Smooth muscle cell (in vitro differentiated cells): ENCODE data around the gene FAM124A. TPM values are rescaled to one million over a fixed set of nuclear protein-coding genes. Genes with fewer than 3 reads are reported as not detected.

ENCODE experiments used
- DNase-seq: peaks from one replicate; lab custom pipeline; 2025; ENCODE audit not compliant: unreplicated experiment; lab: John Stamatoyannopoulos, UW
- H2AFZ ChIP-seq: fragments of 200-600 bp; sonication (generic); 2 replicates; pipeline ENCODE4 v1.6.0; 2016; ENCODE audit warnings: antibody characterized with exemption, low read depth, mild to moderate bottlenecking
- H3F3A ChIP-seq: fragments of 200-600 bp; sonication (generic); 2 replicates; pipeline ENCODE4 v1.6.0; 2017; ENCODE audit warnings: antibody characterized with exemption, low read depth
- H3K27ac ChIP-seq: fragments of 200-600 bp; sonication (generic); 2 replicates; pipeline ENCODE4 v1.5.1; 2016; ENCODE audit warnings: low read depth, mild to moderate bottlenecking
- H3K27me3 ChIP-seq: fragments of 200-600 bp; sonication (generic); 2 replicates; pipeline ENCODE4 v1.6.1; 2016; ENCODE audit warnings: low read depth, mild to moderate bottlenecking
- H3K36me3 ChIP-seq: fragments of 200-600 bp; sonication (generic); 2 replicates; pipeline ENCODE4 v1.5.1; 2016; ENCODE audit warnings: low read depth
- H3K4me1 ChIP-seq: fragments of 200-600 bp; sonication (generic); 2 replicates; pipeline ENCODE4 v1.5.1; 2016; ENCODE audit warnings: low read depth
- H3K4me2 ChIP-seq: fragments of 200-600 bp; sonication (generic); 2 replicates; pipeline ENCODE4 v1.6.0; 2016; ENCODE audit warnings: mild to moderate bottlenecking
- H3K4me3 ChIP-seq: fragments of 200-600 bp; sonication (generic); 2 replicates; pipeline ENCODE4 v1.5.1; 2016; ENCODE audit warnings: mild to moderate bottlenecking
- H3K79me2 ChIP-seq: fragments of 200-600 bp; sonication (generic); 2 replicates; pipeline ENCODE4 v1.6.0; 2016; ENCODE audit warnings: low read depth, mild to moderate bottlenecking
- H3K9ac ChIP-seq: fragments of 200-600 bp; sonication (generic); 2 replicates; pipeline ENCODE4 v1.6.0; 2016; ENCODE audit warnings: low read depth
- H3K9me3 ChIP-seq: fragments of 200-600 bp; sonication (generic); replicated peaks from 2 replicates; pipeline ENCODE4 v1.5.1; 2016; ENCODE audit warnings: low read depth
- H4K20me1 ChIP-seq: fragments of 200-600 bp; sonication (generic); 2 replicates; pipeline ENCODE4 v1.6.0; 2016; ENCODE audit warnings: low read depth
- CTCF ChIP-seq: fragments of 200-600 bp; sonication (generic); IDR thresholded peaks from 2 replicates; pipeline ENCODE4 v1.5.1; 2017; ENCODE audit warnings: borderline replicate concordance, mild to moderate bottlenecking, antibody characterized with exemption; ENCODE audit not compliant: insufficient read depth, poor library complexity, severe bottlenecking
- WGBS: methylation state at CpG from one replicate; pipeline ENCODE4 v1.1.7; 2016; ENCODE audit warnings: low lambda C conversion rate; 5-methylcytosine and 5-hydroxymethylcytosine counted together
- polyA plus RNA-seq: library from polyadenylated mRNA; unstranded; fragments of >200 nt; fragmentation: Nextera tagmentation; extraction: Ambion mirVana; gene quantifications from 2 replicates; pipeline ENCODE4 v1.2.1, GENCODE V29; 2016
- total RNA-seq: library from RNA; depleted of rRNA; stranded (reverse); fragments of >200 nt; gene quantifications from 2 replicates; pipeline ENCODE4 v1.2.3, GENCODE V29; 2014

Gene FAM124A
- total and polyA plus RNA-seq, 2 experiments from 2014 or later: 0.06 TPM; not detected in 1

GRCh38 chr13:51323824-51324511, 101.8 kb downstream of the FAM124A start:
- H3K4me1 ChIP-seq: peaks cover 8% of the 10 kb centered on the region
- no peak overlapping the region for H3K9ac ChIP-seq
- no peak for DNase-seq
- H3K36me3 ChIP-seq: no peaks in the 10 kb centered on the region
- H3K4me2 ChIP-seq: no peak overlapping the region
- 87% methylated on average over 5 of the region's 5 CpGs for WGBS
- H3K9me3 ChIP-seq: no peaks in the 10 kb centered on the region
- H4K20me1 ChIP-seq: no peaks in the 10 kb centered on the region
- H2AFZ ChIP-seq: no peak overlapping the region
- H3K79me2 ChIP-seq: no peaks in the 10 kb centered on the region
- no peak overlapping the region for H3K4me3 ChIP-seq
- no peak overlapping the region for H3K27ac ChIP-seq
- no peaks in the 10 kb centered on the region for H3K27me3 ChIP-seq
- TF ChIP-seq CTCF: no peak
- no peaks in the 10 kb centered on the region for H3F3A ChIP-seq

GRCh38 chr13:51324714-51325420, 102.7 kb downstream of the FAM124A start:
- Histone ChIP-seq H3K27ac (no peak overlapping the region), H2AFZ (no peak overlapping the region), H3K4me2 (no peak overlapping the region), H4K20me1 (no peaks in the 10 kb centered on the region), H3K4me3 (no peak overlapping the region), H3K27me3 (no peaks in the 10 kb centered on the region), H3K4me1 (peaks cover 8% of the 10 kb centered on the region), H3K79me2 (no peaks in the 10 kb centered on the region), H3F3A (no peaks in the 10 kb centered on the region), H3K36me3 (no peaks in the 10 kb centered on the region), H3K9ac (no peak overlapping the region), H3K9me3 (no peaks in the 10 kb centered on the region)
- 82% methylated on average over 14 of the region's 14 CpGs for WGBS
- TF ChIP-seq CTCF: no peak
- no peak for DNase-seq

- Histone ChIP-seq H3K9me3 (no peaks in the 10 kb centered on the region), H3K4me1 (peaks cover 8% of the 10 kb centered on the region), H3K36me3 (no peaks in the 10 kb centered on the region), H3K79me2 (no peaks in the 10 kb centered on the region), H3K4me2 (no peak overlapping the region), H3K9ac (no peak overlapping the region), H2AFZ (no peak overlapping the region), H3K27me3 (no peaks in the 10 kb centered on the region), H4K20me1 (no peaks in the 10 kb centered on the region), H3K4me3 (no peak overlapping the region), H3F3A (no peaks in the 10 kb centered on the region), H3K27ac (no peak overlapping the region)
- no peak for TF ChIP-seq CTCF
- DNase-seq: no peak
- 94% methylated on average over 6 of the region's 6 CpGs for WGBS
These were observed 103.6 kb downstream of the FAM124A start for GRCh38 chr13:51325837-51326236.
